ENCODE data around the gene CARF.
A peak's percentile ranks its signal among the peaks of the same experiment; 100 is the strongest.
"Not testable (repeated sequence)": the region's sequence is repeated elsewhere in the genome, so short reads cannot be mapped to it uniquely, and the experiment has no call there.

CARF gene

GRCh38 chr2:202885190-202885589, 26.9 kb upstream of the CARF start:
- no peak overlapping the region for H3K4me3 ChIP-seq (ENCODE audit: insufficient read depth, low read length, poor library complexity, severe bottlenecking)
- no peaks in the 10 kb centered on the region for H3K27me3 ChIP-seq (ENCODE audit: low read length)
- TF ChIP-seq, protein P1, sequence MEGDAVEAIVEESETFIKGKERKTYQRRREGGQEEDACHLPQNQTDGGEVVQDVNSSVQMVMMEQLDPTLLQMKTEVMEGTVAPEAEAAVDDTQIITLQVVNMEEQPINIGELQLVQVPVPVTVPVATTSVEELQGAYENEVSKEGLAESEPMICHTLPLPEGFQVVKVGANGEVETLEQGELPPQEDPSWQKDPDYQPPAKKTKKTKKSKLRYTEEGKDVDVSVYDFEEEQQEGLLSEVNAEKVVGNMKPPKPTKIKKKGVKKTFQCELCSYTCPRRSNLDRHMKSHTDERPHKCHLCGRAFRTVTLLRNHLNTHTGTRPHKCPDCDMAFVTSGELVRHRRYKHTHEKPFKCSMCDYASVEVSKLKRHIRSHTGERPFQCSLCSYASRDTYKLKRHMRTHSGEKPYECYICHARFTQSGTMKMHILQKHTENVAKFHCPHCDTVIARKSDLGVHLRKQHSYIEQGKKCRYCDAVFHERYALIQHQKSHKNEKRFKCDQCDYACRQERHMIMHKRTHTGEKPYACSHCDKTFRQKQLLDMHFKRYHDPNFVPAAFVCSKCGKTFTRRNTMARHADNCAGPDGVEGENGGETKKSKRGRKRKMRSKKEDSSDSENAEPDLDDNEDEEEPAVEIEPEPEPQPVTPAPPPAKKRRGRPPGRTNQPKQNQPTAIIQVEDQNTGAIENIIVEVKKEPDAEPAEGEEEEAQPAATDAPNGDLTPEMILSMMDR (IDR thresholded peaks at IDR 0.05; ENCODE audit: insufficient read depth, low read length, poor library complexity, severe bottlenecking): no peak
- no peak for TF ChIP-seq EZH2phosphoT487 (conservative IDR thresholded peaks at IDR 0.05; ENCODE audit: low read length)
- no peaks in the 10 kb centered on the region for H3K9me3 ChIP-seq (ENCODE audit: insufficient read depth, low read length)
- H3F3A ChIP-seq (ENCODE audit: insufficient read depth): no peaks in the 10 kb centered on the region
- no peak overlapping the region for H2AFZ ChIP-seq (ENCODE audit: low read depth, low read length, severe bottlenecking)
- no peaks in the 10 kb centered on the region for H3K9me2 ChIP-seq (replicated peaks; ENCODE audit: insufficient read depth, low read length)
- peaks cover 16% of the 10 kb centered on the region; the same call in 1 of the 2 replicates for H3K36me3 ChIP-seq (ENCODE audit: low read length)
- no peaks in the 10 kb centered on the region for H3K79me2 ChIP-seq (ENCODE audit: insufficient read depth, low read length)
- no peaks in the 10 kb centered on the region for H4K20me1 ChIP-seq (ENCODE audit: low read depth, low read length)
- no peak overlapping the region for H3K4me2 ChIP-seq (ENCODE audit: low read depth, low read length, poor library complexity, severe bottlenecking)
- no peak overlapping the region for H3K9ac ChIP-seq (ENCODE audit: low read length)
- no peak overlapping the region for H3K27ac ChIP-seq (ENCODE audit: low read depth, low read length)

- H2AFZ ChIP-seq (ENCODE audit: low read depth, low read length, severe bottlenecking); H3K9me3 ChIP-seq (ENCODE audit: insufficient read depth, low read length); H3K27ac ChIP-seq (ENCODE audit: low read depth, low read length); H3K9ac ChIP-seq (ENCODE audit: low read length); H3K9me2 ChIP-seq (replicated peaks; ENCODE audit: insufficient read depth, low read length); H3F3A ChIP-seq (ENCODE audit: insufficient read depth); H3K27me3 ChIP-seq (ENCODE audit: low read length); H4K20me1 ChIP-seq (ENCODE audit: low read depth, low read length); H3K4me2 ChIP-seq (ENCODE audit: low read depth, low read length, poor library complexity, severe bottlenecking); H3K4me3 ChIP-seq (ENCODE audit: insufficient read depth, low read length, poor library complexity, severe bottlenecking): not testable (repeated sequence)
- Histone ChIP-seq H3K79me2 (ENCODE audit: insufficient read depth, low read length) (peaks cover 62% of the 10 kb centered on the region), H3K36me3 (ENCODE audit: low read length) (peaks cover 26% of the 10 kb centered on the region)
These were observed 6.6 kb upstream of the CARF start for GRCh38 chr2:202905507-202905906.

DNA sequence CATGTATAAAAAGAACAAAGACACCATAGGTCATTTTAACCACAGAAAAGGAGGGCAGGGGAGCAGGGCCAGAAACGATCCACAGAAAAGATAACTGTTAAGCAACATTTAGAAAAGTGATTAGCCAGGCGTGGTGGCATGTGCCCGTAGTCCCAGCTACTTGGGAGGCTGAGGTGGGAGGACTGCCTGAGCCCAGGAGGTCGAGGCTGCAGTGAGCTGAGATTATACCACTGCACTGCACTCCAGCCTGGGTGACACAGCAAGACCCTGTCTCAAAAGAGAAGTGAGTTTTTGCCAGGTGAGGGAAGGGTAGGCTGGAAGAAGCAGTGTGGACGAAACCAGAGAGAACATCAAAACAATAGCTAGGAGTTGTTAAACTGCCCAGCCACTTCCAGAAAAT, 3.9 kb upstream of the CARF start:
- Histone ChIP-seq H3K79me2 (ENCODE audit: insufficient read depth, low read length) (peaks cover 68% of the 10 kb centered on the region), H3K27me3 (ENCODE audit: low read length) (no peaks in the 10 kb centered on the region), H3K27ac (ENCODE audit: low read depth, low read length) (no peak overlapping the region), H3K9ac (ENCODE audit: low read length) (no peak overlapping the region), H3F3A (ENCODE audit: insufficient read depth) (0 out of 2 replicates have a peak, but pooled peaks cover 2% of the 10 kb centered on the region), H3K9me3 (ENCODE audit: insufficient read depth, low read length) (no peaks in the 10 kb centered on the region), H3K36me3 (ENCODE audit: low read length) (peaks cover 19% of the 10 kb centered on the region), H3K9me2 (replicated peaks; ENCODE audit: insufficient read depth, low read length) (no peaks in the 10 kb centered on the region), H3K4me3 (ENCODE audit: insufficient read depth, low read length, poor library complexity, severe bottlenecking) (no peak overlapping the region), H3K4me2 (ENCODE audit: low read depth, low read length, poor library complexity, severe bottlenecking) (peak overlapping the region; percentile 100), H4K20me1 (ENCODE audit: low read depth, low read length) (no peaks in the 10 kb centered on the region), H2AFZ (ENCODE audit: low read depth, low read length, severe bottlenecking) (no peak overlapping the region)
- TF ChIP-seq, protein P1 (IDR thresholded peaks at IDR 0.05; ENCODE audit: insufficient read depth, low read length, poor library complexity, severe bottlenecking): no peak
- no peak for TF ChIP-seq EZH2phosphoT487 (conservative IDR thresholded peaks at IDR 0.05; ENCODE audit: low read length)

DNA sequence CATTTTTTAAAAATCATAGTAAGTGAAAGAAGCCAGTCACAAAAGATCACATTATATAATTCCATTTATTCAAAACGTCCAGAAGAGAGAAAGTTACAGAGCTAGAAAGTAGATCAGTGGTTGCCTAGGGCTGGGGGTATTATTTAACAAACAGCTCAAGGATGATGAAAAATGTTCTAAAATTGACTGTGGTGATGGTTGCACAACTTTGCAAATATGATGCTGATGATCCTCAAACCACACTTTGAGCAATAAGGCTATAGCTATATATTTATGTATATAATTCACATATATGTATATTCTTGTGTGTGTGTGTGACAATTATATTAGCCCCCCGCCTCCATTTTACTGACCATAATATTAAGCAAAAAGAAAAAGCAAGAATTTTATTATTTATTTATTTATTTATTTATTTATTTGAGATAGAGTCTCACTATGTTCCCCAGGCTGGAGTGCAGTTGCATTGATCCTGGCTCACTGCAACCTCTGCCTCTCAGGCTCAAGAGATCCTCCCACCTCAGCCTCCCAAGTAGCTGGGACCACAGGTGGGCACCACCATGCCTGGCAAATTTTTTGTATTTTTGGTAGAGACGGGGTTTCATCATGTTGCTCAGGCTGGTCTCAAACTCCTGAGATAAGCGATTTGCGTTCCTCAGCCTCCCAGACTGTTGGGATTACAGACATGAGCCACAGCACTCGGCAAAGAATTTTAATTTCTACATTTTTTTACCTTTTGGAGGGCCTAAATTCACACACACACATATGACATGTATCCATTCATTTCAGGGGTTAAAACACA, 2.5 kb upstream of the CARF start:
- Histone ChIP-seq H3K9me3 (ENCODE audit: insufficient read depth, low read length) (no peaks in the 10 kb centered on the region), H3K27me3 (ENCODE audit: low read length) (no peaks in the 10 kb centered on the region), H3K36me3 (ENCODE audit: low read length) (peaks cover 19% of the 10 kb centered on the region), H4K20me1 (ENCODE audit: low read depth, low read length) (no peaks in the 10 kb centered on the region), H3K9me2 (replicated peaks; ENCODE audit: insufficient read depth, low read length) (no peaks in the 10 kb centered on the region), H3K79me2 (ENCODE audit: insufficient read depth, low read length) (peaks cover 63% of the 10 kb centered on the region), H3K4me3 (ENCODE audit: insufficient read depth, low read length, poor library complexity, severe bottlenecking) (peak overlapping the region; percentile 100), H3K9ac (ENCODE audit: low read length) (no peak overlapping the region; the same call in 1 of the 2 replicates), H3K4me2 (ENCODE audit: low read depth, low read length, poor library complexity, severe bottlenecking) (peak overlapping the region; percentile 100), H2AFZ (ENCODE audit: low read depth, low read length, severe bottlenecking) (no peak overlapping the region), H3K27ac (ENCODE audit: low read depth, low read length) (no peak overlapping the region), H3F3A (ENCODE audit: insufficient read depth) (0 out of 2 replicates have a peak, but pooled peaks cover 2% of the 10 kb centered on the region)
- TF ChIP-seq, protein P1 (IDR thresholded peaks at IDR 0.05; ENCODE audit: insufficient read depth, low read length, poor library complexity, severe bottlenecking): no peak

DNA sequence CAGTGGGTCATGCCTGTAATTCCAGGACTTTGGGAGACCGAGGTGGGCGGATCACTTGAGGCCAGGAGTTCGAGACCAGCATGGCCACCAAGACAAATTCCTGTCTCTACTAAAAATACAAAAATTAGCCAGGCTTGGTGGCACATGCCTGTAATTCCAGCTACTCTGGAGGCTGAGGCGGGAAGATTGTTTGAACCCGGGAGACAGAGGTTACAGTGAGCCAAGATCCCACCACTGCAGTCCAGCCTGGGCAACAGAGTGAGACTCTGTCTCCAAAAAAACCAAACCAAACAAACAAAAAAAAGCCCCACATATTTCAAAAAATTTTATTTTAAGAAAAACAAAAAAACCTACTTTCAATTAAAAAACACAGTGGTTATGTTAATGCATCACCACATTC, 1.8 kb upstream of the CARF start:
- not testable (repeated sequence) for H3K27ac ChIP-seq (ENCODE audit: low read depth, low read length); H2AFZ ChIP-seq (ENCODE audit: low read depth, low read length, severe bottlenecking); H3K9me2 ChIP-seq (replicated peaks; ENCODE audit: insufficient read depth, low read length); H3K27me3 ChIP-seq (ENCODE audit: low read length); H4K20me1 ChIP-seq (ENCODE audit: low read depth, low read length); H3F3A ChIP-seq (ENCODE audit: insufficient read depth); H3K9me3 ChIP-seq (ENCODE audit: insufficient read depth, low read length)
- Histone ChIP-seq H3K4me3 (ENCODE audit: insufficient read depth, low read length, poor library complexity, severe bottlenecking) (peak overlapping the region; percentile 100), H3K9ac (ENCODE audit: low read length) (peak overlapping the region; percentile 90), H3K36me3 (ENCODE audit: low read length) (peaks cover 19% of the 10 kb centered on the region), H3K4me2 (ENCODE audit: low read depth, low read length, poor library complexity, severe bottlenecking) (peak overlapping the region; percentile 100), H3K79me2 (ENCODE audit: insufficient read depth, low read length) (peaks cover 57% of the 10 kb centered on the region)
